IPS-18c (cell line): ENCODE data around the gene SEMA3F.

Source experiments
- H3K4me3 ChIP-seq: 2 replicates; pipeline ENCODE4 v1.7.0; 2013; ENCODE audit warnings: low read depth, mild to moderate bottlenecking, low read length, moderate library complexity; ENCODE audit not compliant: insufficient read depth
- H3K9me3 ChIP-seq: one replicate; pipeline ENCODE4 v1.6.1; 2013; ENCODE audit warnings: mild to moderate bottlenecking, low read length, moderate library complexity; ENCODE audit not compliant: control insufficient read depth, insufficient read depth

The SEMA3F gene

GRCh38 chr3:50154840-50155490, at the start of gene SEMA3F:
Gene SEMA3F (plus strand): TSS chr3:50155324. CDS start chr3:50159623, 4,299 bp downstream.
- peak within 1 kb of the TSS; percentile 71 for H3K4me3 ChIP-seq

DNA sequence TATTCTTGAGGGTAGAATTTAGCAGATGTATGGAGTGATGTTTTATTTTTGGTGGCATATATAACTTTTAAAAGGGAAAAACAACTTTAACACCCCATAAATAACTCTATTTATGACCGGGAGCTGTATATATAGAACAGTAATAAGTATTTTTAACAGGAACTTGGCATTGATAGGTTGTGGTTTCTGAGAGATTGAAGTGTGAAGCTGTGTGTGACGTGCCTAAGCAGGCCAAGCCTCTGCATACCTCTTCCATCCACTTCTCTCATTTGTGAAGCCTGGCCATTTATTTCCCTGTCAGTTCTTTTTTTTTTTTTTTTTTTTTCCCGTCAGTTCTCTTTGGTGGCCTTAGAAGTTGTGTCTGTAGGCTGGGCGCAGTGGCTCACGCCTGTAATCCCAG, 43.4 kb upstream of the SEMA3F start:
- no peaks in the 10 kb centered on the region for H3K9me3 ChIP-seq
- no peak overlapping the region for H3K4me3 ChIP-seq

More at GRCh38 chr3:50154840-50155490, at the start of gene SEMA3F:
- H3K9me3 ChIP-seq = peaks cover 3% of the 10 kb centered on the region

DNA sequence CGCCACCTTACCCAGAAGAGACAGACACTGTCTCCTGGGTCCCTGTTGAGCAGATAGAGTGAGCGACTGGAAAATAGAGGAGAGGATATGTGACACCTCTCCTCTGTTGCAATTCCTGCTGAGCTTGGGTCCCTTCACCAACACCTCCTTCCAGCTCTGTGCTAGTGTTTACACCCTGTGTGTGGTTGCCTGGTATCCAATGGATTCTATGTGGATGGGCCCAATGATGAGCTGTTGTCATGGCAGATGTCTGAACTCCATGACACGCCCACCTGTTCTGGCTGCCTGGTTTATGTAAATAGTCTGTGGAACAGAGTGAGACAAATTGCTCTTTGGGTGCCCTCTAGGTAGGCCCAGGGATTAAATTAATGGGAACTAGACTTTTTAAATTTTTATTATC, 42.7 kb upstream of the SEMA3F start:
- H3K4me3 ChIP-seq = no peak overlapping the region

GRCh38 chr3:50117120-50117519, 38.0 kb upstream of the SEMA3F start:
- H3K9me3 ChIP-seq = no peaks in the 10 kb centered on the region
- H3K4me3 ChIP-seq = no peak overlapping the region

More for the DNA sequence above, 42.7 kb upstream of the SEMA3F start:
- no peaks in the 10 kb centered on the region for H3K9me3 ChIP-seq

- Histone ChIP-seq H3K4me3 (no peak overlapping the region), H3K9me3 (no peaks in the 10 kb centered on the region)
Observed at GRCh38 chr3:50118237-50118636, 36.9 kb upstream of the SEMA3F start.

DNA sequence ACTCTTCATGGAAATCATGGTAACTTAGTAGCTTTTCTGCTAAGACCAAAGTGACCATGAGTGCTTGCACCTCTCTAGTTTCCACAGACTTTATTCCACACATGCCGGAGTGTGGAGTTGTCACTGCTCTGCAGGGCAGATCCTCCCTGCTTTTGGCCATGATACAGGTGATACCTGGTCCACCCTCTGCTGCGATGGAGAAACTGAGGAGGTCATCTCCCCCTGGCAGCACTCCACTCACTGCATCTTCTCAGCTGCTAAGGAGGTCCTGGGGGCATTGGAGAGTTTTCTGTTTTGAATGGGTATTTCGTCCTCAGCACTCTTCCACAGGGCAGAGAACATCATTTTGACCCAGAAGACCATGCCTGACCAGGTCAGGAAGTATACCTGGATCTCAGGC, 35.3 kb upstream of the SEMA3F start:
- H3K4me3 ChIP-seq = no peak overlapping the region
- no peaks in the 10 kb centered on the region for H3K9me3 ChIP-seq

DNA sequence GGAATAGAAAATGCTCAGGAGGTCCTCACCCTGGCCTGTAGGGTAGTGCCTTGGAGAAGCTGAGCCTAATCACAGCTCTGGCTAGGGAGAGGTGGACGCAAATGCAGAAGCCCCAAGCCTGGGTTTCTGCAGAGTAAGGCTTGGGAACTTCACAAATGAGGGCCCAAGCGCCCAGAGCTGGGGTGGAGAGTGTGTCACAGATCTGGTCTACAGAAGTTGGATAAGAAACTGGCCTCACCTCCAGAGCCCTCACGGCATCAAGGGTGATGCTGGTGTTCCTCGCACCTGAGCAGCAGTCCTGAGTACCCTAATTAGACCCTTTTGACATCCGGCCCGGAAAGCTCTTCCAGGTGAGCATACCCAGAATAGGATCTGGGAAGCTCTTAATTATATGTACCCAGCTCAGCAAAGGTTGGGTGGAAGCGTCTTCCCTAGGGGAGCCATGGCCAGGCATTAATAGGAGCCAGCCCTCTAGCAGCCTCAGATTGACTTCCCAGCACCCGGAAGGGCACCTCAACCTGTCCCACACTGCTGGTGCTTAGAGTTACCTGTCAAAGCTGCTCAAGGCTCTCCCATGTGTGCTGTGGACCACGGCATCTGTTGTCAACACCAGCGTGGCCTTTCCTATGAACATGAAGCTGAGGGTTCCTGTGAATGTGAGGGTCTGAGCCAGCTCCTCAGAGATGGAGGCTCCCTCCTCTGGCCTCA, 34.6 kb upstream of the SEMA3F start:
- H3K4me3 ChIP-seq = no peak overlapping the region
- H3K9me3 ChIP-seq = no peaks in the 10 kb centered on the region

DNA sequence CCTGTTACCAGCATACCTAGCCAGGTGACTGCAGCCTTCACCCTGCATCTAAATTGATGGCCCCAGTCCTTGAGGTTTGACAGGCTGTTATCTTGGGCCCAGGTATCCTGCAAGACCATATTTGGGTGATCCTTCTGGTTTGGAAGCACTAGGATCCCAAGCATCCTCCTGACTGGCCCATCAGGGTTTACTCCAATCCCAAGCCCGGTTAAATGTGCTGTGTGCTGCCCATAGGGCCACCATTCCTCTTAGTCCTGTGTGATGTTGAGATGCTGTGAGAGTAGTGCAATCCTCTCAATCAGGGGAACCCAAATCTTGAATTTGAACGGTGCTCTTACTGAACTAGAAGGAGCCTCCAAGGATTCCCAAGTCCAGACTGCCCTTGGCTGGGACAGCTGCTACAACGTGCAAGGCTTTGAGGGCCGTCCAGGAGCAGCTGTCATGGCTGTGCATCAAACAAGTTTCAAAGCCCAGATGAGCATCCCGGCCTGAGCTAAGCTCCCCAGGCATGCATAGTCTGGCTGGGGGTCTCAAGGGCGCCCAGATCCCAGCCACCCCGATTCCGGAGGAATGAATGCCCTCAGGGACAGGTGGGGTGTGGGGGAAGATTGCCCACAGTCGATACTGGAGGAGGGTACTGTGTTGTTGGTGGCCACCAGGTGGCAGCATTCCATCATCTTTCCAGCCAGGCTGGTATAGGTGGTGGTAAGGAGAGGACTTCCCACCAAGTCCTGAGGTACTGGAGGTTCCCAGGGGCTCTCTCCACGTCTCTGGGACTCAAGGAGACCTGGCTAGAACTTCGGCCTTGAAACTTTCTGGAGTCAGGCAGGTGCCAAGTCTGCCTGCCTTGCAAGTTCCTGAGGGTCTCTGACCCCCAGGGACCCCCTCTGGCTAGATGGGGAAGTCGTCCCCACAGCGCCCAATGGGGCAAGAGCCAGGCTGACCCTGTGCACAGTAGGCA, 33.8 kb upstream of the SEMA3F start:
- Histone ChIP-seq H3K4me3 (no peak overlapping the region), H3K9me3 (no peaks in the 10 kb centered on the region)

- Histone ChIP-seq H3K4me3 (no peak overlapping the region), H3K9me3 (no peaks in the 10 kb centered on the region)
Observed at GRCh38 chr3:50122071-50122470, 33.1 kb upstream of the SEMA3F start.

- Histone ChIP-seq H3K4me3 (no peak overlapping the region), H3K9me3 (no peaks in the 10 kb centered on the region)
Observed at GRCh38 chr3:50122661-50123391, 32.3 kb upstream of the SEMA3F start.

DNA sequence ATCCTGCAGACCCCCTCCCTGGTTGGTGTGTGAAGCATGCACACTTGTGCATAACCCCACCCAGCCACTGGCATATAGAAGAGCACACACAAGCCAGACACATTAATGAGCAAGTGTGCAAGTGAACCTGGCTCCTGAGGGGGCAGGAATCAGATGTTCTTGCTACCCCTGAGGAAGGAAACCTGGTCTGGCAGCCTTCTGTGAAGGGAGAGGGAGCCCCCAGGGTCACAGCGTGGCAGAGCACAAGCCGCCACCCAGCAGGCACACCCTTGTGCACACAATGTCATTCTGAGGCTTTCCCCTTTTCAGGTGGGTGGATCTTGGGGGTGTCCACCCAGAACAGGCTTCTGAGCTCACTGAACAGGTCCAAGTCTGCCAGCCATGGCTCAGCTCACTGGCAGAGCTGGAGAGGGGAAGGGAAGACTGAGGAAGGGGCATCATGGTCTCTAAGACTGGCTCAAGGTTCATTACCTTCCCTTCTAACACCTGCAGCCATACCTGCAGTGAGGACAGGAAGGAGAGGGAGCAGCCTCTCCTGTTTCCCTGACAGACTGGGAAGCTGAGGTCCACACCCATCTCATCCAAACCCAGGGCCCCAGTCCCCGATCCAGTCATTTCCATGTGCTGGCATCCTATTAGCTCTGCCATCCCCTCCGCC, 31.6 kb upstream of the SEMA3F start:
- no peaks in the 10 kb centered on the region for H3K9me3 ChIP-seq
- H3K4me3 ChIP-seq = no peak overlapping the region; the same call in 1 of the 2 replicates

DNA sequence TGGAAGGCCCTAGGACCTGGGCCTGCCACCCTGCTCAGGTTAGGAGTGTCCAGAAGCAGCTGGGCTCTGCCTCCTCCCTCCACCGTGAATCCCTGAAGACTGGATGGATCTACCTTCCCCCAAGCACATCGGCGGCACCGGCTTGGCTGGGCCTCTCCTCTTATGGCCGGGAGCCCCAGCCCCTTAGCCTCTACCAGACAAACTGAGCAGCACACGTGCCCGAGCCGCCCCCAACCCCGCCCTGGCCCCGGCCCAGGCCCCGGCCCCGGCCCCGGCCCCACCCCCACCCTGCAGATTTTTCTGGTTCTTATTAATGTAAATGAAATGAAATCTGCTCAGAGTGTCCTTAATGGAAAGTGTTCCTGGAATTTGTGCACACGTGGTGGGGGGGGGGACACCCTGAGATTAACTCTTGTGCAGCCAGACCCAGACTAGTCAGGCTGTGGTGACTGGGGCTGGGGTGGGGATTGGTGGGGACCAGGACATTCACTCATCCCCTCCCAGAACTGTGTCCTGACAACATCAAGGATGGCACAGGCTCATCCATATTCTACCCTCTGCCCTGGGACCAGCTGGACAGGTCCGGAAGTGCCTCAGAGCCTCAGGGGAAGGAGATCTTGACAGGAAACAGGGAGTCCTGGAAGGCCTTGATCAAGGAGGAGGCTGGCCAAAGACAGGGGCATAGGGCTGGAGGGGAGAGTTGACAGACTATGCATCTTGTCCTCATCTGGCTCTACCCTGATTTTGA, 30.9 kb upstream of the SEMA3F start:
- Histone ChIP-seq H3K9me3 (no peaks in the 10 kb centered on the region), H3K4me3 (no peak overlapping the region)

DNA sequence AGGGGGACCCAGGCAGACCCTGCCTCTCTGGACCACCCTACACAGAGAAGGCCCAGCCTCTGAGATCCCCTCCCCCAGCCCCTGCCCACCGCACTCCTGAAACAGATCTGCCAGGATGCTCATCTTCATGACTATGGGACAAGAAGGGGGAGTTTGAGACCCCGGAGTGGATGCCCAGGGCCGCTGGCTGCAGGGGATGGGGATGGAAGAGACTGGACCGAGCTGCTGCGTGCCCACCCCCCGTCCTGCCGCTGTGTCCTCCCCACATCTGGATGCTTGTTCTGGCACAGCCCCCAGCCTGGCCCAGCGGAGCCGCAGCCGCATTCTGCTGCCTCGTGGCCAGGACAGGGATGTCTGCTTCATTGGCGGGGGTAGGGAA, 30.3 kb upstream of the SEMA3F start:
- Histone ChIP-seq H3K9me3 (no peaks in the 10 kb centered on the region), H3K4me3 (no peak overlapping the region)

DNA sequence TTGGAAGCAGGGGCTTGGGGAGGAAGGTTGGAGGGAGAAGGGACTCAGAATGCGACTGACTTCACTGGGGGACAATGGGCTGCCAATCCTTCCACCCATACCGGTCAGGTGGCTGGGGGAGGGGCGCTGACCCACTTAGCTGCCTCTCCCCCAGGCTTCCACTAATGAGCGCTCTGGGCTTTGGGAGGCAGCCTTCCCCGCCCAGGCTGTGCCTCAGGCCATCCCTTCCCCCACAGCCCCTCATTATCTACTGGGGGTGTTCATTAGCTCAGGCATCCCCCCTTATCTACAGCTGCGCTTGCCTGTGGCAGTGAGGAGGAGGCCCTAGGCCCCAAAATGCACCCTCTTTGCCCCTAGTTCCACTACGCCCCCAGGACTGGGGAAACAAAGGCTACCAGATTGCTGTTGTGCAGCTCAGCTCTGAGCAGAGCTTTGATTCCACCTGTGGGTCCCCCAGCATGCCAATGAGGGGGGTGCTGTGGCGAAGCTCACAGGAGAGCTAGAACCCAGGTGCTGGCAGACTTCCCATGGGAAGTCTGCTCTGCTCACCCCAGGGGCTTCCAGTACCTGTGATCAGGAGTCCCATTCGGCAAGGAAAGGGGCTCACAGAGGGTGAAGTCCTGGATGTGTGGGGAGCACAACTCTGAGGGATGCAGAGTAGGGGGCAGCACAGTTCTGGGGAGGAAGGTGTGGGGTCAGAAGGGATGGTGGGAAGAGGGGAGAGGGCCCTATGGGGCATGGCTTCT, 29.4 kb upstream of the SEMA3F start:
- Histone ChIP-seq H3K9me3 (no peaks in the 10 kb centered on the region), H3K4me3 (no peak overlapping the region)
